Liver (tissue), 9 donors: ENCODE measurements around the gene COL3A1. TPM values are rescaled to one million over a fixed set of nuclear protein-coding genes. Genes with fewer than 3 reads are reported as not detected.

Experiments used
- DNase-seq: peaks from one replicate; pipeline ENCODE4 v3.0.0-alpha.2; 2017; ENCODE audit warnings: low spot score
- H3K27ac ChIP-seq, 2 donors: one replicate each; pipeline ENCODE4 v1.7.0; 2013; ENCODE audit warnings: inconsistent platforms in 2 of 2, low read length in 2 of 2, control low read depth in 1 of 2, low read depth in 1 of 2, mild to moderate bottlenecking in 1 of 2
- H3K27me3 ChIP-seq, 4 donors: one replicate each; pipeline versions ENCODE4 v1.6.1 to v1.7.0; 2013; ENCODE audit warnings: low read length in 3 of 4, inconsistent platforms in 1 of 4, mild to moderate bottlenecking in 1 of 4, moderate library complexity in 1 of 4; ENCODE audit not compliant: control insufficient read depth in 4 of 4, insufficient read depth in 4 of 4
- H3K36me3 ChIP-seq, 4 donors: one replicate each; pipeline versions ENCODE4 v1.6.1 to v1.7.0; 2013; ENCODE audit warnings: low read length in 3 of 4, mild to moderate bottlenecking in 3 of 4, low read depth in 1 of 4, moderate library complexity in 1 of 4; ENCODE audit not compliant: control insufficient read depth in 4 of 4, insufficient read depth in 3 of 4
- H3K4me1 ChIP-seq, 4 donors: one replicate each; pipeline versions ENCODE4 v1.6.1 to v1.7.0; 2013; ENCODE audit warnings: low read length in 3 of 4, mild to moderate bottlenecking in 3 of 4, moderate library complexity in 1 of 4; ENCODE audit not compliant: control insufficient read depth in 4 of 4, insufficient read depth in 4 of 4
- H3K4me3 ChIP-seq, 3 donors: one replicate each; pipeline versions ENCODE4 v1.6.1 to v1.7.0; 2013; ENCODE audit warnings: low read length in 3 of 3, control low read depth in 1 of 3, low read depth in 1 of 3, mild to moderate bottlenecking in 1 of 3
- H3K9ac ChIP-seq, 2 donors: one replicate each; pipeline ENCODE4 v1.7.0; 2013; ENCODE audit warnings: low read length in 2 of 2, mild to moderate bottlenecking in 2 of 2, moderate library complexity in 2 of 2, control low read depth in 1 of 2, low read depth in 1 of 2
- H3K9me3 ChIP-seq, 4 donors: one replicate each; pipeline versions ENCODE4 v1.6.1 to v1.7.0; 2013; ENCODE audit warnings: low read length in 3 of 4; ENCODE audit not compliant: control insufficient read depth in 4 of 4
- CTCF ChIP-seq: fragments of 150-350 bp; IDR thresholded peaks from 2 replicates; pipeline ENCODE4 v1.5.1; 2017; ENCODE audit warnings: improper control_type of control experiment, low read depth, low read length; ENCODE audit not compliant: missing input control
- FOXA1 ChIP-seq: IDR thresholded peaks from 2 replicates; pipeline ENCODE4 v1.6.1; 2016; ENCODE audit warnings: antibody characterized with exemption
- GABPA ChIP-seq, 2 donors: IDR thresholded peaks in 1 of 2; conservative IDR thresholded peaks in 1 of 2; 2 replicates each; pipeline ENCODE4 v1.6.1; 2016; ENCODE audit warnings: antibody characterized with exemption in 2 of 2, mild to moderate bottlenecking in 1 of 2, moderate library complexity in 1 of 2
- HNF4A ChIP-seq, 2 donors: conservative IDR thresholded peaks; 2 replicates each; pipeline ENCODE4 v1.6.1; 2016; ENCODE audit warnings: antibody characterized with exemption in 2 of 2, mild to moderate bottlenecking in 2 of 2
- HNF4G ChIP-seq: IDR thresholded peaks from 2 replicates; pipeline ENCODE4 v1.6.1; 2016; ENCODE audit warnings: antibody characterized with exemption
- JUND ChIP-seq, 2 donors: IDR thresholded peaks; 2 replicates each; pipeline ENCODE4 v1.6.1; 2016; ENCODE audit warnings: antibody characterized with exemption in 2 of 2
- MAX ChIP-seq: IDR thresholded peaks from 2 replicates; pipeline ENCODE4 v1.6.1; 2016; ENCODE audit warnings: antibody characterized with exemption
- RAD21 ChIP-seq, 2 donors: IDR thresholded peaks; 2 replicates each; pipeline ENCODE4 v1.6.1; 2016; ENCODE audit warnings: antibody characterized with exemption in 2 of 2, mild to moderate bottlenecking in 2 of 2
- RXRA ChIP-seq, 2 donors: IDR thresholded peaks; 2 replicates each; pipeline ENCODE4 v1.6.1; 2017 to 2018; ENCODE audit warnings: antibody characterized with exemption in 2 of 2, mild to moderate bottlenecking in 1 of 2
- TAF1 ChIP-seq: conservative IDR thresholded peaks from 2 replicates; pipeline ENCODE4 v1.6.1; 2016; ENCODE audit warnings: antibody characterized with exemption, mild to moderate bottlenecking
- YY1 ChIP-seq: IDR thresholded peaks from 2 replicates; pipeline ENCODE4 v1.6.1; 2016; ENCODE audit warnings: antibody characterized with exemption, mild to moderate bottlenecking
- ZBTB33 ChIP-seq: IDR thresholded peaks from 2 replicates; pipeline ENCODE4 v1.6.1; 2016; ENCODE audit warnings: antibody characterized with exemption
- WGBS: extraction: QIAGEN DNeasy Blood & Tissue Kit; methylation state at CpG from one replicate; pipeline ENCODE4 v1.1.7; 2013; 5-methylcytosine and 5-hydroxymethylcytosine counted together
- polyA plus RNA-seq, 2 donors: library from polyadenylated mRNA; stranded (reverse) in 1 of 2; unstranded in 1 of 2; fragments of 200-250 nt in 1 of 2; fragments of >200 nt in 1 of 2; fragmentation: Nextera tagmentation in 1 of 2; extraction: Ambion mirVana in 1 of 2; gene quantifications; one replicate each; pipeline versions ENCODE4 v1.2.1 to v1.2.3, GENCODE V29; 2013 to 2015
- total RNA-seq, 2 donors: library from RNA; depleted of rRNA; stranded (reverse); fragments of >200 nt; gene quantifications; one replicate each; pipeline ENCODE4 v1.2.3, GENCODE V29; 2014
- TF ChIP-seq, protein P1 (sequence below): IDR thresholded peaks from 2 replicates; pipeline ENCODE4 v1.6.1; 2016; ENCODE audit warnings: antibody characterized with exemption
- TF ChIP-seq, protein P2 (sequence below): IDR thresholded peaks from 2 replicates; pipeline ENCODE4 v1.6.1; 2016; ENCODE audit warnings: antibody characterized with exemption, mild to moderate bottlenecking
- donor health status: healthy.
- donor health status: healthy.
- donor health status: healthy.
- donor health status: healthy.
- donor health status: healthy.

COL3A1 gene
- total and polyA plus RNA-seq, 4 donors, result 21.4 to 207 (median 93.3) TPM

- Histone ChIP-seq H3K9me3 (no peaks in the 10 kb centered on the region), H3K36me3 (no peaks in the 10 kb centered on the region), H3K27me3 (no peaks in the 10 kb centered on the region), H3K4me1 (no peaks in the 10 kb centered on the region), H3K4me3 (no peak overlapping the region), H3K9ac (no peak overlapping the region), H3K27ac (no peak overlapping the region)
- WGBS, result 79% methylated on average over 1 of the region's 1 CpG
- TF ChIP-seq HNF4G (no peak), TAF1 (no peak), ZBTB33 (no peak)
- DNase-seq, result no peak
These were observed 38.2 kb downstream of the COL3A1 start for GRCh38 chr2:189012351-189012750.

DNA sequence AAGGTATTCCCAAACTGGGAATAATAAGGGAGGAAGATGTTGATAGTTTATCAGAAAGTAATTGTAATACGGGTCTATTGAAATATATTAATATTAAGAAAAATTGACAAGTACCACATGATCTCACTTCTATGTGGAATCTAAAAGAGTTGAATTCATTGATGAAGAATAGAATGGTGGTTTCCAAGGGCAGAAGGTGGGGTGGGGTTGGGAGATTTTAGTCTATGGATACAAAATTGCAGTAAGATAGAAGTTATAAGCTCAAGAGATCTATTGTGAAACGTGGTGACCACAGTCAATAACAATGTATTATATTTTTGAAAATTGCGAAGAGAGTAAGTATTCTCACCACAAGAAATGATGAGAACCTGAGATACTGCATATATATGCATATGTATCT, 38.9 kb downstream of the COL3A1 start:
- Histone ChIP-seq H3K27me3 (no peaks in the 10 kb centered on the region), H3K9me3 (no peaks in the 10 kb centered on the region), H3K9ac (no peak overlapping the region), H3K4me1 (no peaks in the 10 kb centered on the region), H3K27ac (no peak overlapping the region), H3K36me3 (no peaks in the 10 kb centered on the region), H3K4me3 (no peak overlapping the region)
- no peak for TF ChIP-seq RXRA (IDR thresholded peaks at IDR 0.05)
- TF ChIP-seq TAF1, result no peak
- TF ChIP-seq JUND (IDR thresholded peaks at IDR 0.05), result no peak
- TF ChIP-seq, protein P1, sequence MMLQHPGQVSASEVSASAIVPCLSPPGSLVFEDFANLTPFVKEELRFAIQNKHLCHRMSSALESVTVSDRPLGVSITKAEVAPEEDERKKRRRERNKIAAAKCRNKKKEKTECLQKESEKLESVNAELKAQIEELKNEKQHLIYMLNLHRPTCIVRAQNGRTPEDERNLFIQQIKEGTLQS, result no peak
- no peak for TF ChIP-seq ZBTB33
- TF ChIP-seq GABPA (IDR thresholded peaks at IDR 0.05 in 1 of 2, conservative IDR thresholded peaks at IDR 0.05 in 1 of 2), result no peak
- TF ChIP-seq FOXA1, result no peak
- no peak for TF ChIP-seq HNF4G
- TF ChIP-seq MAX, result no peak
- TF ChIP-seq, protein P2, sequence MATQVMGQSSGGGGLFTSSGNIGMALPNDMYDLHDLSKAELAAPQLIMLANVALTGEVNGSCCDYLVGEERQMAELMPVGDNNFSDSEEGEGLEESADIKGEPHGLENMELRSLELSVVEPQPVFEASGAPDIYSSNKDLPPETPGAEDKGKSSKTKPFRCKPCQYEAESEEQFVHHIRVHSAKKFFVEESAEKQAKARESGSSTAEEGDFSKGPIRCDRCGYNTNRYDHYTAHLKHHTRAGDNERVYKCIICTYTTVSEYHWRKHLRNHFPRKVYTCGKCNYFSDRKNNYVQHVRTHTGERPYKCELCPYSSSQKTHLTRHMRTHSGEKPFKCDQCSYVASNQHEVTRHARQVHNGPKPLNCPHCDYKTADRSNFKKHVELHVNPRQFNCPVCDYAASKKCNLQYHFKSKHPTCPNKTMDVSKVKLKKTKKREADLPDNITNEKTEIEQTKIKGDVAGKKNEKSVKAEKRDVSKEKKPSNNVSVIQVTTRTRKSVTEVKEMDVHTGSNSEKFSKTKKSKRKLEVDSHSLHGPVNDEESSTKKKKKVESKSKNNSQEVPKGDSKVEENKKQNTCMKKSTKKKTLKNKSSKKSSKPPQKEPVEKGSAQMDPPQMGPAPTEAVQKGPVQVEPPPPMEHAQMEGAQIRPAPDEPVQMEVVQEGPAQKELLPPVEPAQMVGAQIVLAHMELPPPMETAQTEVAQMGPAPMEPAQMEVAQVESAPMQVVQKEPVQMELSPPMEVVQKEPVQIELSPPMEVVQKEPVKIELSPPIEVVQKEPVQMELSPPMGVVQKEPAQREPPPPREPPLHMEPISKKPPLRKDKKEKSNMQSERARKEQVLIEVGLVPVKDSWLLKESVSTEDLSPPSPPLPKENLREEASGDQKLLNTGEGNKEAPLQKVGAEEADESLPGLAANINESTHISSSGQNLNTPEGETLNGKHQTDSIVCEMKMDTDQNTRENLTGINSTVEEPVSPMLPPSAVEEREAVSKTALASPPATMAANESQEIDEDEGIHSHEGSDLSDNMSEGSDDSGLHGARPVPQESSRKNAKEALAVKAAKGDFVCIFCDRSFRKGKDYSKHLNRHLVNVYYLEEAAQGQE, result no peak
- TF ChIP-seq HNF4A (conservative IDR thresholded peaks at IDR 0.05), result no peak
- TF ChIP-seq YY1, result no peak
- no peak for TF ChIP-seq CTCF
- no peak for TF ChIP-seq RAD21 (IDR thresholded peaks at IDR 0.05)
- no peak for DNase-seq
- WGBS, result 86% methylated on average over 3 of the region's 3 CpGs
